HepG2 (cell line): ENCODE data around the gene ELL. TPM values are rescaled to one million over a fixed set of nuclear protein-coding genes. Genes with fewer than 3 reads are reported as not detected.

Experiments used
- CHD2 ChIP-seq: IDR thresholded peaks from 2 replicates; pipeline ENCODE4 v1.6.1; 2011; ENCODE audit warnings: low read depth, low read length, improper control_type of control experiment
- FOXM1 ChIP-seq: sonication (generic); formaldehyde crosslinking; IDR thresholded peaks from 2 replicates; pipeline ENCODE4 v1.5.0; 2020; ENCODE audit warnings: missing genetic modification reagents
- HMG20A ChIP-seq: IDR thresholded peaks from 2 replicates; pipeline ENCODE4 v1.6.1; 2016; ENCODE audit warnings: borderline replicate concordance
- HMGXB4 ChIP-seq, 2 experiments: sonication (generic) in 1 of 2; formaldehyde crosslinking in 1 of 2; IDR thresholded peaks; 2 replicates each; pipeline versions ENCODE4 v1.4.0 to v1.6.1; 2018 to 2020; ENCODE audit warnings: missing genetic modification reagents in 2 of 2, borderline replicate concordance in 1 of 2, low read depth in 1 of 2, mild to moderate bottlenecking in 1 of 2, missing biosample characterization in 1 of 2
- MAFK ChIP-seq, 2 experiments: IDR thresholded peaks in 1 of 2; conservative IDR thresholded peaks in 1 of 2; 2 replicates each; pipeline ENCODE4 v1.6.1; 2011; ENCODE audit warnings: improper control_type of control experiment in 2 of 2, low read length in 2 of 2
- PRDM15 ChIP-seq: sonication (generic); formaldehyde crosslinking; IDR thresholded peaks from 2 replicates; pipeline ENCODE4 v1.4.0; 2020; ENCODE audit warnings: missing genetic modification reagents
- PRMT3 ChIP-seq: sonication (generic); formaldehyde crosslinking; IDR thresholded peaks from 2 replicates; pipeline ENCODE4 v1.8.1; 2022; ENCODE audit warnings: low read depth, mild to moderate bottlenecking, moderate library complexity, missing genetic modification reagents, borderline replicate concordance
- RXRB ChIP-seq: IDR thresholded peaks from 2 replicates; pipeline ENCODE4 v1.6.1; 2016; ENCODE audit warnings: borderline replicate concordance, missing genetic modification reagents, missing compliant biosample characterization
- SRSF9 ChIP-seq: fragments of 200-400 bp; formaldehyde crosslinking; IDR thresholded peaks from 2 replicates; pipeline ENCODE4 v1.6.1; 2018; ENCODE audit warnings: borderline replicate concordance, mild to moderate bottlenecking, low read depth, low read length; ENCODE audit not compliant: insufficient read depth, poor library complexity, severe bottlenecking
- SRY ChIP-seq: sonication (generic); formaldehyde crosslinking; IDR thresholded peaks from 2 replicates; pipeline ENCODE4 v1.8.0; 2022; ENCODE audit warnings: mild to moderate bottlenecking, missing genetic modification reagents
- U2AF1 ChIP-seq: fragments of 200-400 bp; formaldehyde crosslinking; optimal IDR thresholded peaks from 2 replicates; pipeline ENCODE3; 2017; ENCODE audit warnings: mild to moderate bottlenecking, low read depth, low read length
- ZMYM2 ChIP-seq: sonication (generic); formaldehyde crosslinking; IDR thresholded peaks from 2 replicates; pipeline ENCODE4 v1.8.0; 2022; ENCODE audit warnings: mild to moderate bottlenecking, missing genetic modification reagents
- ZNF609 ChIP-seq: sonication (generic); formaldehyde crosslinking; IDR thresholded peaks from 2 replicates; pipeline ENCODE4 v1.4.0; 2020; ENCODE audit warnings: mild to moderate bottlenecking, missing genetic modification reagents, borderline replicate concordance
- polyA plus RNA-seq, 8 experiments: library from polyadenylated mRNA; depleted of rRNA in 3 of 8; stranded (reverse) in 7 of 8; unstranded in 1 of 8; fragments of >200 nt; fragmentation: Illumina TruSeq in 4 of 8; extraction: Trizol in 4 of 8; gene quantifications; 2 replicates each; pipeline versions ENCODE4 v1.2.1 to v1.2.3, GENCODE V29; 2011 to 2016; ENCODE audit warnings: low read depth in 4 of 8, missing spikeins in 1 of 8, mixed read lengths in 1 of 8; ENCODE audit not compliant: insufficient read depth in 1 of 8
- total RNA-seq, 5 experiments: library from RNA; depleted of rRNA; stranded (reverse); fragments of >200 nt; fragmentation: Illumina TruSeq; extraction: Trizol; gene quantifications; 2 replicates each; pipeline ENCODE4 v1.2.3, GENCODE V29; 2016; ENCODE audit warnings: low read depth in 1 of 5
- TF ChIP-seq, protein P1 (sequence below): sonication (generic); formaldehyde crosslinking; IDR thresholded peaks from 2 replicates; pipeline ENCODE4 v1.5.0; 2020; ENCODE audit warnings: mild to moderate bottlenecking, missing genetic modification reagents

Gene ELL
- total and polyA plus RNA-seq, 2 of the 13 experiments (the other 11 are each of a cell fraction or from before 2014, with no cell fraction given) = 3.7 to 5.4 TPM

GRCh38 chr19:18514800-18515682 lies 6.8 kb downstream of the ELL start (continued):
- TF ChIP-seq PRMT3 (CRISPR knock-in tag) (peak; percentile 95), HMGXB4 (CRISPR knock-in tag; IDR thresholded peaks at IDR 0.05; ENCODE audit: borderline replicate concordance in 1 of 2, low read depth in 1 of 2) (peak; percentile 68 to 93; a peak in 3 of 4 replicates), SRSF9 (no peak), ZMYM2 (CRISPR knock-in tag) (peak; percentile 84; the same call in 1 of the 2 replicates), RXRB (peak; percentile 100), CHD2 (no peak), HMG20A (CRISPR knock-in tag) (peak; percentile 100), MAFK (conservative IDR thresholded peaks at IDR 0.05 in 1 of 2, IDR thresholded peaks at IDR 0.05 in 1 of 2; ENCODE audit: low read length in 2 of 2) (no peak), ZNF609 (CRISPR knock-in tag) (peak; percentile 99), PRDM15 (CRISPR knock-in tag) (no peak), U2AF1 (peak; percentile 49), FOXM1 (CRISPR knock-in tag) (no peak), SRY (CRISPR knock-in tag) (no peak)
- TF ChIP-seq, protein P1, sequence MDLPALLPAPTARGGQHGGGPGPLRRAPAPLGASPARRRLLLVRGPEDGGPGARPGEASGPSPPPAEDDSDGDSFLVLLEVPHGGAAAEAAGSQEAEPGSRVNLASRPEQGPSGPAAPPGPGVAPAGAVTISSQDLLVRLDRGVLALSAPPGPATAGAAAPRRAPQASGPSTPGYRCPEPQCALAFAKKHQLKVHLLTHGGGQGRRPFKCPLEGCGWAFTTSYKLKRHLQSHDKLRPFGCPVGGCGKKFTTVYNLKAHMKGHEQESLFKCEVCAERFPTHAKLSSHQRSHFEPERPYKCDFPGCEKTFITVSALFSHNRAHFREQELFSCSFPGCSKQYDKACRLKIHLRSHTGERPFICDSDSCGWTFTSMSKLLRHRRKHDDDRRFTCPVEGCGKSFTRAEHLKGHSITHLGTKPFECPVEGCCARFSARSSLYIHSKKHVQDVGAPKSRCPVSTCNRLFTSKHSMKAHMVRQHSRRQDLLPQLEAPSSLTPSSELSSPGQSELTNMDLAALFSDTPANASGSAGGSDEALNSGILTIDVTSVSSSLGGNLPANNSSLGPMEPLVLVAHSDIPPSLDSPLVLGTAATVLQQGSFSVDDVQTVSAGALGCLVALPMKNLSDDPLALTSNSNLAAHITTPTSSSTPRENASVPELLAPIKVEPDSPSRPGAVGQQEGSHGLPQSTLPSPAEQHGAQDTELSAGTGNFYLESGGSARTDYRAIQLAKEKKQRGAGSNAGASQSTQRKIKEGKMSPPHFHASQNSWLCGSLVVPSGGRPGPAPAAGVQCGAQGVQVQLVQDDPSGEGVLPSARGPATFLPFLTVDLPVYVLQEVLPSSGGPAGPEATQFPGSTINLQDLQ (CRISPR knock-in tag) = peak; percentile 98
